ENCODE results near the gene TSLP.

The TSLP gene

DNA sequence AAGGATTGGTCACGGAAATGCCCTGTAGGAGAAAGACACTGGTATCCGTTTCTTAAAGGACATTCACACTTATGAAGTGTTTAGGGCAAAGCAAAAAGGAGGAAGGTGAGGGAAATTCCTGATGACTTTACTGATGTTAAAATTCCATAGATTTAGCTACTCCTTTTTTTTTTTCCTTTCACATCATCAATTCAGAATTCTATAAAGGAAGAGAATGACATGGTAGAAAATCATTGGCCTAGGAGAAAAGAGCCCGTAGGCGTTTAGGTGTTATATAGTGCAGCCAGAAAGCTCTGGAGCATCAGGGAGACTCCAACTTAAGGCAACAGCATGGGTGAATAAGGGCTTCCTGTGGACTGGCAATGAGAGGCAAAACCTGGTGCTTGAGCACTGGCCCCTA, at the start of gene TSLP:
TSS of gene TSLP (plus strand) at position 301 of the 400 bp plus-strand sequence. CDS start 178 bp downstream, outside the sequence.
- Mint-ChIP-seq H3K27me3 (peaks cover 95% of the 10 kb centered on the region), H3K4me3 (peak within 1 kb of the TSS; percentile 56), H3K36me3 (ENCODE audit: low read depth) (peaks cover 2% of the 10 kb centered on the region), H3K27ac (no peak within 1 kb of the TSS), H3K9me3 (no peaks in the 10 kb centered on the region), H3K4me1 (ENCODE audit: low read depth) (peaks cover 34% of the 10 kb centered on the region)
- no peak for DNase-seq

DNA sequence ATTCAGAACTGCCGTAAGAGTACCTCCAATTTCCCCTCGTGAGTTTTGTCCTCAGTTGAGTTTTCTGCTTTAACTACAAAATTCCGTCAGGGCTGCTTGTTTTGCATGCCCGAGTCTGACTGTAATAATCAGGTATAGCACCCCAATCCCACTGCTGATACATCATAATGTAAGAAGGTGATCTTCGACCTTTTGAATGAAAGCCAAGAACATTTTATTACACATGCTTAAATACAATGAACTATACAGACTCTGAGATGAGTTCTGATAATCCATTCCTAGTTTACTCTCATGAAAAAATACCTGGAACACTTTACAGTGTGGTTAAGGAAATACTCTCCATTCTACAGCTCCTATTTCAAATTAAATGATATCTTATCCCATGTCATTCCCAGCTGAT, 49.2 kb upstream of the TSLP start:
- Mint-ChIP-seq H3K4me1 (ENCODE audit: low read depth) (no peaks in the 10 kb centered on the region), H3K27ac (no peak overlapping the region), H3K27me3 (peaks cover 10% of the 10 kb centered on the region), H3K36me3 (ENCODE audit: low read depth) (no peaks in the 10 kb centered on the region), H3K9me3 (no peaks in the 10 kb centered on the region), H3K4me3 (no peak overlapping the region)
- no peak for DNase-seq

DNA sequence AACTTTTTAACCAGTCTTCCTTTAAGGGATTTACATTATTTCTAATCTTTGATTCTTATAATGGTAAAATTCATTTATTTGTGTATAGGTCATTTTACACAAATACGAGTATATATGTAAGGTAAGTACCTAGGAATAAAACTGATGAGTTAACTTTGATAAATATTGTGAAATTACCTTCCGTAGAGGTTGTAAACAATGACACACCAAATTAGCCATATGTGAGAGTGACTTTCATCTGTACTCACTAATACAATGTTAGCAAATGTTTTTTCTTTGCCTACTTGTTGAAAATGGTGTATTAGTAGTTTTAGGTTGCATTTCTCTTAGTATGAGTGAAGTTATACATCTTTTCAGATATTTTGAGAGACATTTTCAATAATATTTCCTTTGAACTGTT, 42.6 kb upstream of the TSLP start:
- Mint-ChIP-seq H3K27me3 (peaks cover 16% of the 10 kb centered on the region), H3K36me3 (ENCODE audit: low read depth) (no peaks in the 10 kb centered on the region), H3K9me3 (no peaks in the 10 kb centered on the region), H3K27ac (no peak overlapping the region), H3K4me1 (ENCODE audit: low read depth) (no peaks in the 10 kb centered on the region), H3K4me3 (no peak overlapping the region)
- DNase-seq, result no peak

DNA sequence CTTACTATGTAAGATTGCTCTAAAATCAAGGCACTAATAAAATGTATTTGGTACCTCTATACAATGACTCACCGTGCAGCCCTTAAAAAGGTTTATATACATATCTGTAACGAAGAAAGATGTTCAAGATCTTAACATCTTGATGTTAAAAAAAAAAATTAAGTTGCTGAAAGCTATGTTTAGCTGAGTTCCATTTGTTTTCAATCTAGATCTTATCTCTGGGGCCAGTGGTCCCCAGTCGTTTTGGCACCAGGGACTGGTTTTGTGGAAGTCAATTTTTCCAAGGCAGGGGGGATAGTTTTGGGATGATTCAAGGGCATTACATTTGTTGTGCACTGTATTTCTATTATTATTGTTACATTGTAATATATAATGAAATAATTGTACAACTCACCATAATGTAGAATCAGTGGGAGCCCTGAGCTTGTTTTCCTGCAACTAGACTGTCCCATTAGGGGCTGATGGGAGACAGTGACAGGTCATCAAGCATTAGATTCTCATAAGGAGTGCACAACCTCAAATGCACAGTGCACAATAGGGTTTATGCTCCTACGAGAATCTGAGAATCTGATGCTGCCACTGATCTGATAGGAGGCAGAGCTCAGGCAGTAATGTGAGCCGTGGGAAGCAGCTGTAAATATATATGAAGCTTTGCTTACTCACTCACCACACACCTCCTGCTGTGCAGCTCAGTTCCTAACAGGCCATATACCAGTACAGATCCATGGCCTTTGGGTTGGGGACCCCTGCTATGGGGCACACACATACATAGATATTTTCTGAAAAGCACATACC, 27.6 kb upstream of the TSLP start:
- Mint-ChIP-seq H3K9me3 (no peaks in the 10 kb centered on the region), H3K4me3 (no peak overlapping the region), H3K27me3 (no peaks in the 10 kb centered on the region), H3K27ac (no peak overlapping the region), H3K4me1 (ENCODE audit: low read depth) (no peaks in the 10 kb centered on the region), H3K36me3 (ENCODE audit: low read depth) (no peaks in the 10 kb centered on the region)
- no peak for DNase-seq

DNA sequence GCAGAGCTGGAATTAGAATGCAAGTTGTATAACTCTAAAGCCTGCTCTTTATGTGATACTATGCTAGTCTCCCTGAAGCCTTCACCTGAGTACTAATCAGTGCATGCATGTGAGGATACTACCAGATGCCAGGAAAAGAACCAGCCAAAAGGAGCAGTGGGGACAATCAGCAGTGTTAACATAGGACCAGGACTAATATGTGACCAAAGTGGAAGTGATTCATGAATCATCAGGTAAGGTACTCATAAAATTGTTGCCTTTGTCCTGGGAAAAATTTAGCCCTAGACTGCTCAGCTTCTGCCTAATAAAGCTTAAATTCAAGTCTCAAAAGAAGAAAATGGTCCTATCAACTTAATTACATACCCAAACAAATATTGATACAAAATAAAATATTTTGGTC, 13.4 kb upstream of the TSLP start:
- Mint-ChIP-seq H3K4me3 (no peak overlapping the region), H3K9me3 (no peaks in the 10 kb centered on the region), H3K27ac (no peak overlapping the region), H3K27me3 (peaks cover 54% of the 10 kb centered on the region), H3K4me1 (ENCODE audit: low read depth) (no peaks in the 10 kb centered on the region), H3K36me3 (ENCODE audit: low read depth) (no peaks in the 10 kb centered on the region)
- no peak for DNase-seq

DNA sequence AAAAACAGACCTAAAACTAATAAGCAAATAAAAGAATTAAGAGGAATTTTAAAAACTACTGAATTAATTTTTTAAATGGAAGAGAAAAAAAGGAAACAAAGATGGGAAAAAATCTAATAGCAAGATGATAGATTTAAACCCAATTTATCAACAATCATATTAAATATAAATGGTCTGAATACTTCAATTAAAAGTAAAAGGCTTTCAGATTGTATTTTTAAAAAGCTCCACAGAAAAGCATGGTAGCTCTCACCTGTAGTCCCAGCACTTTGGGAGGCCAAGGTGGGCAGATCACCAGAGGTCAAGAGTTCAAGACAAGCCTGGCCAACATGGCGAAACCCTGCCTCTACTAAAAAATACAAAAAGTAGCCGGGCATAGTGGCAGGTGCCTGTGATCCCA, 11.3 kb upstream of the TSLP start:
- DNase-seq, result no peak
- Mint-ChIP-seq H3K27ac (no peak overlapping the region), H3K4me1 (ENCODE audit: low read depth) (no peaks in the 10 kb centered on the region), H3K27me3 (peaks cover 41% of the 10 kb centered on the region), H3K36me3 (ENCODE audit: low read depth) (no peaks in the 10 kb centered on the region), H3K4me3 (no peak overlapping the region), H3K9me3 (no peaks in the 10 kb centered on the region)

DNA sequence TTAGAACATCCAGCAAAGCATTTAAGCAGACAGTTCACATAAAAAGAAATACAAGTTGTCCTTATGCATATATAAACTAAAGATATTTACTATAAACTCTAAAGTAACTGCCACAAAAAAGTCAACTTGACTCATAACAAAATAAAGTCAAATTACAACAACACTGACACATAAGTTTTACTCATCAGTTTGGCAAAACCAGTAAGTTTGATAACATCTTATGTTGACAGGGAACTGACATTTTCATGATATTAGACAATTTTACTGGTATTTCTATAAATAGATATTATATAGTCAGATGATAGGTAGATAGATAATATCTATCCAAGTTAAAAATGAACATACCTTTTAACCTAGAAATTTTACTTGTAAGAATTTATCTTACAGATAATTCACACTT, 9.9 kb upstream of the TSLP start:
- Mint-ChIP-seq H3K4me1 (ENCODE audit: low read depth) (no peaks in the 10 kb centered on the region), H3K27ac (no peak overlapping the region), H3K36me3 (ENCODE audit: low read depth) (no peaks in the 10 kb centered on the region), H3K4me3 (no peak overlapping the region), H3K27me3 (peaks cover 42% of the 10 kb centered on the region), H3K9me3 (no peaks in the 10 kb centered on the region)
- no peak for DNase-seq

DNA sequence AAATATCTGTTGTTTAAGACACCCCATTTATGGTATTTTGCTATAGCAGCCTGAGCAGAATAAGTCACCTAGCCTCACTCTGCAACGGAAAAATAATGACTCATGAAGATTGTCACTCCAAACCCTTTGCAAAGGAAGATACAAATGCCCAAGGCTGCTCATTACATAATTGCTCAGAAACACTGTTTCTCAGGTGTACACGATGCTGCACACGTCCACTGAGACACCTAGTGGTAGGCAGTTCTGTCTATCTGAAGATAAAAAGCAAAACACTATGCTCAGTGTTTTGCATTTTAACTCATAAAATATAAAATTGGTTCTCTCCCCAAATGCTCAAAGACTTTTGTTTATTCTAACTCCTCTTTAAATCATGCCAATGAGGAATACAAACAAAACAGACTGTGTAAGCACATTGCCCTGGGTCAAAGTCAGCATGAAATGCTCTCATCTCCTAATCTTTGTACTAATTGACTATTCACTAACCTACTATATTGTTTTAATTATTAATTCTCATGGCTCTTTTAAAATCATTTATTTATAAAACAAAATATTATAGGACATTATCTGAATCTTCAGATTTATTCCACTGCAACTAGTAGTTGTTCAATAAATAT, 7.7 kb upstream of the TSLP start:
- DNase-seq, result no peak
- Mint-ChIP-seq H3K4me3 (no peak overlapping the region), H3K36me3 (ENCODE audit: low read depth) (no peaks in the 10 kb centered on the region), H3K27me3 (peaks cover 45% of the 10 kb centered on the region), H3K9me3 (no peaks in the 10 kb centered on the region), H3K4me1 (ENCODE audit: low read depth) (no peaks in the 10 kb centered on the region), H3K27ac (no peak overlapping the region)

DNA sequence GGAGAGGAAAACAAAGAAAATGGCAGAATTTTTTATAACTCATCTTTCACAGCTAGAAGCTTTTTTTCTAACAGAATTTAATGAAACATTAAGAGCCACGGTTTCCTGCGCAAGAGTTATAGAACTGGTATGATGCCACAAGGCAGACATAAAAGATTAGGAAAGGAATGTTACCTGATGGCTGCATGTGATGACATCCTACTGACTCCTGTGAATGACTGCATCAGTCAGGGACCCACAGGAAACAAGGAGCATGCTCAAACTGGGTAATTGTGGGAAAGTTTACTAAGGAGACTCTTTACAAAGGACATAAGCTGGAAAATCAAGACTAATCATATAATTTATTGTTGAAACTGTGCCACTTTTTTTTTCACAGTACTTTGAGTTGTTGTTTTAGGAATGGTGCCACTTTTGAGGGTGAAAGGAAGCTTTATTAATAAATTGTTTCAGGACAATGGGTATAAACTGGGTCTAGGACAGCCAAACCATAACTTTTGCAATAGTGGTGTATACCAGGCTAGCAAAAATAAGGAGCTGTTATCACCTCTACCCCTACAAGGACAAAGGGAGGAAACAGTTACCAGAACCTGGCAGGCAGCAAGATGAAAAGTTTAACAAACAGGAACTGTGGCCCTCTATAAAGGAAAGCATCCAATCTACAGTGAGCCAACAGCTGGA, 5.1 kb upstream of the TSLP start:
- peaks cover 9% of the 10 kb centered on the region for H3K4me1 Mint-ChIP-seq (ENCODE audit: low read depth)
- no peak for DNase-seq
- H3K27me3 Mint-ChIP-seq, result peaks cover 70% of the 10 kb centered on the region
- no peaks in the 10 kb centered on the region for H3K36me3 Mint-ChIP-seq (ENCODE audit: low read depth)
- no peak overlapping the region for H3K4me3 Mint-ChIP-seq
- H3K27ac Mint-ChIP-seq, result no peak overlapping the region
- H3K9me3 Mint-ChIP-seq, result no peaks in the 10 kb centered on the region

DNA sequence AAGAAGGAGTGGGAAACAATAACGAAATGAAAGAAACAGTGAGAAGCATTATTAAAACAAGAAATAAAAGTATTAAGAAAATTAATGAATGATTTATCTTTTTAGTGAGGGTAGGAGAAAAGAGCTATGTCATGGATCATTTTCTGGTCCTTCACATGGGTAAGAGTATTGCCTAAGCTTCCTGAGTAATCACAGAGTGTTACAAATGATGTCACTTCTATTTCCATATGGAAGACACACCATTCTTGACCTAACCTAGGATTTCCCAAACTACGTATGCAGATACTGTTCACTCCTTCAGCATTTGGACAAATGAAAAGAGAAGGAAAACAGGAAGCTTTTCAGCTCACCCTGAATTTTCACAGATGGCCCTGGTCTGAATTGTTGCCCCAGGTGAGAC, 3.3 kb upstream of the TSLP start:
- Mint-ChIP-seq H3K36me3 (ENCODE audit: low read depth) (peaks cover under 1% of the 10 kb centered on the region), H3K4me1 (ENCODE audit: low read depth) (peaks cover 17% of the 10 kb centered on the region), H3K9me3 (no peaks in the 10 kb centered on the region), H3K4me3 (no peak overlapping the region), H3K27ac (no peak overlapping the region), H3K27me3 (peaks cover 88% of the 10 kb centered on the region)
- no peak for DNase-seq

DNA sequence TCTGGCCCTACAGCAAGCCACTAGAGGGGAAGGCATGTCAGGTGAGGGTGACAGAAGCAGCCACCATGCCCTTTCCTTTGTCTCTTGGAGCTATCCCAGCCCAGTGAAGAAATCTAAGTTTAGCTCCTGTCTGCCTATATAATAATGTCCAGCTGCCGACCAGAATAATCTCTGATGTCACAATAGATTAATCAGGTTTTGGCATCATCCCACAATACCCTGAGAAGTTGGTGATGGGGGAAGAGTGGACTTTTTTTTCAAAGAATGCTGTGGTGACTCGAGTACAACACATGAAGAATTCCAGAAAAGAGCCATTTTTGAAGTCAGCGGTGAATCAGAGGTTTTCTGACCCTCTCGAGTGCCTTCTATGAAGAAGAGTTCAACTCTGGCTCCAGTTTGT, 1.7 kb upstream of the TSLP start:
- no peak for DNase-seq
- Mint-ChIP-seq H3K27ac (no peak overlapping the region), H3K4me1 (ENCODE audit: low read depth) (peaks cover 26% of the 10 kb centered on the region), H3K9me3 (no peaks in the 10 kb centered on the region), H3K27me3 (peaks cover 97% of the 10 kb centered on the region), H3K36me3 (ENCODE audit: low read depth) (peaks cover 2% of the 10 kb centered on the region), H3K4me3 (no peak overlapping the region)

DNA sequence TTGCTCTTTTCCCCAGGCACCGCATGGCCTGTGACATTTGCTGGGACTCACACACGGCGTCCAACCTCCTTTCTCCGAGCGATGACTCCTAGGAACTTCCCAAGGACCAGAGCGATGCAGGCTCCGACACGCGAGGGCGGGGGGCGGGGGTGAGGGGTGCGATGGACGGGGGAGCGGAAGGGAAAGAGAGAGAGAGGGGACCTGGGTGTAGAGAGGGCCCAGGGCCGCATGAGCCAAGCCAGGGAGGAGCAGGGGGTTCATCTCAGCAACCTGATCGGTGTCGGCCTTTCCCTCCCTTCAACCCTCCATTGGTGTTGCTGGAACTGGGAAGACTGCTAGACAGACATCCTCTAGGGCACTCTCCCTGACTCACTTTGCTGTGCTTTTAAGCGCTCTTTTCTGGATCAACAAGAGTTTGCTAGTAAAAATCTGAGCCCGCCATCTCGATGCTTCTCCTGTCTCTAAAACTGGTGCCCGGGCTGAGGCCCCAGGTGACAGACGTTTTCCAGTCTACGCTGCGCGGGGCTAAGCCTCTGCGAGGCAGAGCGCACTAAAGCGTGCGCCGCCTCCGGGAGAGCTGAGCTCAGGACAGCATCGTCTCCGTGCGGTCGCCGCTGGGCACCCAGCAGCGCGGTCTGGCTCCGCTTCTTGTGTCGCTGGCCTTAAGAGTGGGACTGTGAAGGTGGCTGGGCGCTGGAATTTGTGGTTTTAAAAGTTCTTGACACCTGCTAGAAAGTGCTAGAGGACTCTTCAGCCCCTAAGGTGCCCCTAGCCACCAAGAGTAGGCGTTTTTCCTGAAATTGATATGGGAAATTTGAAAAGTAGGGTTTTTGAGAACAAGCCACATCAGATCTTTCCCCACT, 1.0 kb upstream of the TSLP start:
- H3K9me3 Mint-ChIP-seq, result no peaks in the 10 kb centered on the region
- peaks cover 98% of the 10 kb centered on the region for H3K27me3 Mint-ChIP-seq
- peaks cover 2% of the 10 kb centered on the region for H3K36me3 Mint-ChIP-seq (ENCODE audit: low read depth)
- DNase-seq, result peak; percentile 47
- H3K4me1 Mint-ChIP-seq (ENCODE audit: low read depth), result peaks cover 30% of the 10 kb centered on the region
- H3K27ac Mint-ChIP-seq, result no peak overlapping the region
- H3K4me3 Mint-ChIP-seq, result peak overlapping the region; percentile 56

DNA sequence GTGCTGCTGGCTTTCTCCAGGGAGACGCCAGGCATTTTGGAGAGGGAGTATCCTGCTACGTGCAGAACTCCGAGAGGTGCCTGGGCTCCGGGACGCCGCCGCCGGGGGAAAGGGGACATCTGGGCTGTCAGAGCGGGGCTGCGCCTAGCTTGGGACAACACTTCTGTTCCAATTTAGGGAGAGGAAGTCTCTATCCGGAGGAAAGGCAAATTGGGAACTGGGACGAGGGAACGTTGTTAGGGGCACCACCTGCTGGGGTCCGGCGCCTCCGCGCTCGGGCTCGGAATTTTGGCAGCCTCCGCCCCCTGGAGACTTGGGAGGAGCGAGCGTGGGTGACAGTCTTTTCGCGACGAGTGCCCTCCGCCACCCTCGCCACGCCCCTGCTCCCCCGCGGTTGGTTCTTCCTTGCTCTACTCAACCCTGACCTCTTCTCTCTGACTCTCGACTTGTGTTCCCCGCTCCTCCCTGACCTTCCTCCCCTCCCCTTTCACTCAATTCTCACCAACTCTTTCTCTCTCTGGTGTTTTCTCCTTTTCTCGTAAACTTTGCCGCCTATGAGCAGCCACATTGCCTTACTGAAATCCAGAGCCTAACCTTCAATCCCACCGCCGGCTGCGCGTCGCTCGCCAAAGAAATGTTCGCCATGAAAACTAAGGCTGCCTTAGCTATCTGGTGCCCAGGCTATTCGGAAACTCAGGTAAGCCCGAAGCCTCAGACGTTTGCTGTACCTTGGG, 1.6 kb downstream of the TSLP start:
- peak overlapping the region; percentile 84 for H3K4me3 Mint-ChIP-seq
- peaks cover 34% of the 10 kb centered on the region for H3K4me1 Mint-ChIP-seq (ENCODE audit: low read depth)
- H3K36me3 Mint-ChIP-seq (ENCODE audit: low read depth), result peaks cover 2% of the 10 kb centered on the region
- H3K9me3 Mint-ChIP-seq, result no peaks in the 10 kb centered on the region
- H3K27me3 Mint-ChIP-seq, result peaks cover 86% of the 10 kb centered on the region
- peak; percentile 74 for DNase-seq
- peak overlapping the region; percentile 5 for H3K27ac Mint-ChIP-seq

DNA sequence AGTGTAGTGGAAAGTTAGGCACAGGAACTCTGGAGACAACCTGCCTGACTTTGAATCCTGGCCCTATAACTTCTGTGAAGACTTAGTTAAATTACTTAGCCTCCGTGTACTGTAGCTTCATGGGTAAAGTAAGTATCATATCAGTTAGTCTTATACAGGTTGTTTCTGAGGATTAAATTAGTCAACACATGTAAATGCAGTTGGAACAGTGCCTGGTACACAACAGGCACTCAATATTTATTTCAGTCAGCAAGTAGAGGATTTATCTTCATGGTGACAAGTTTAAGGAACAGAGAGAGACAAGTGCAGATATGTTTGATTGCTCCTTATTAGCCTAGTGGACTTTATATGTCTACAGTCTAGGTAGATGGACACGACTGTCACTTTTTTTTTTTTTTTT, 2.7 kb downstream of the TSLP start:
- Mint-ChIP-seq H3K36me3 (ENCODE audit: low read depth) (peaks cover 2% of the 10 kb centered on the region), H3K27ac (no peak overlapping the region), H3K27me3 (peaks cover 81% of the 10 kb centered on the region), H3K4me3 (no peak overlapping the region), H3K4me1 (ENCODE audit: low read depth) (peaks cover 34% of the 10 kb centered on the region), H3K9me3 (no peaks in the 10 kb centered on the region)
- DNase-seq, result no peak
